Activated effector memory CD4-positive, alpha-beta T cell treated with Interleukin-2 at 50 U/mL for 16 hours (primary cell): Measurements from ENCODE around the gene PRKCA.

Experiments
- DNase-seq: peaks from one replicate; pipeline ENCODE4 v3.0.0-alpha.2; 2020

Gene PRKCA

GRCh38 chr17:66833201-66833600, 530.8 kb downstream of the PRKCA start:
- DNase-seq, result no peak

DNA sequence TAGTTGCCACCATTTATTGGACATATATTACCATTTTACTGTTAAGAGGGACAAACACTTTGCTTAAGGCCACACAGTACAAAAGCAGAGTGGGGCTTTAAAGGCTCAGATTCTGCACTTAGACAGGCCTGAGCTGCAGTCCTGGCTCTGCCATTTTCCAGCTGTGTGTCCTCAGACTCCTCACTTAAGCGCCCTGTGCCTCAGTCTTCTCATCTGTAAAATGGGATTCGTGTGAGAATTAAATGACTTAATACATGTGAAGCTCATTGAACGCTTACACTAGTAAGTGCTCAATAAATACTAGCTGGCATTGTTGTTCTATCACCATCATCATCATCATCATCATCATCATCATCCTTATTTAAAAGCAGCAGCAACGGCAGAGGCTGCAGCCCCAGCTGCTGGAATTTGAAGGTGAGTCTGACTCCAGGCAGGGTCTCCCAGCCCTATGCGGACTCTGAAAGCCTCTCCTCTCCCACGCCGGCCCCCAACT, 532.1 kb downstream of the PRKCA start:
- no peak for DNase-seq

DNA sequence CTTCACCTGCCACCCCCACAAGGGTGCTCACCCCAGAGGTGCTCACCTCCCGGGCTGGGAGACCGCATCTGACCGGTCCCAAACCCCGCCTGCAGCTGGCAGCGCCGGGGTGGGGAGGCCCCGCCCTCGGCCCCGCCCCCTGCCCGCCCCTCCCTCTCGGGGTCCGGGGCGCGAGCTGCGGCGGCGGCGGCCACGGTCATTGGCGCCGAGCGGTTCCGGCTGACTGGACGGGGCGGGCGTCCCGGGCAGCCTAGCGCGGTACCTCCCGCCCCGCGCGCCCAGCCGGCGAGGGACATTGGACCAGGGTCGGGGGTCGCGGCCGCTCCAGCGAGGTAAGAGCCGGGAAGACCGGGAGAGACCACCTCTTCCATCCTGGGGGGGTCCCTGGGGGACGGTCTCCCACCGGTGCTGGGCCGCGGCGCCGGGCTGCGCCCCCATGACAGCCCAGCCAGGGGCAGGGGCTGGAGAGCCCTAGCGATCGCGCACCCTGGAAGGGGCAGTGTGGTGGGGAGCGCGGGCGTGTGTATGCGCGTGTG, 532.6 kb downstream of the PRKCA start, which contains the start of gene CACNG5:
Gene CACNG5 (plus strand): TSS at position 199 of the 536 bp plus-strand sequence. CDS start 42,216 bp downstream, outside the sequence.
- DNase-seq, result no peak

DNA sequence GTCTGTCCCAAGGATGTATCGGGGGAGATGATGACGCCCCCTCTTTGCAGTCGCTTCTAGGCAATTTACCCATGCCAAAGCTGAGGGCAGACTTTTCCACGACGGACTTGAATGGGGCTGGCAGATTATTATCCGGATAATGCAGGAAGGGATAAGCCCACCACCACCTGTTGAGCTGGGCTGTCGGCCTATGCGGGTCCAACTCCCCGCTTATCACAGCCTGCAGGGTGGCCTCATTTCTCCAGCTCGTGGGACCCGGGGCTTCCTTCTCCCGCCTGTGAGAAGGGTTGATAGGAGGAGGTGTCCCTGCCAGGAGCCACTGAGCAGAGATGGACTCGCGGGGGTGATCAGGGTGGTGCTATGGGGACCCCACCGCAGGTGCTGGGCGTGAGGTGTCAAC, 533.1 kb downstream of the PRKCA start:
- no peak for DNase-seq

DNA sequence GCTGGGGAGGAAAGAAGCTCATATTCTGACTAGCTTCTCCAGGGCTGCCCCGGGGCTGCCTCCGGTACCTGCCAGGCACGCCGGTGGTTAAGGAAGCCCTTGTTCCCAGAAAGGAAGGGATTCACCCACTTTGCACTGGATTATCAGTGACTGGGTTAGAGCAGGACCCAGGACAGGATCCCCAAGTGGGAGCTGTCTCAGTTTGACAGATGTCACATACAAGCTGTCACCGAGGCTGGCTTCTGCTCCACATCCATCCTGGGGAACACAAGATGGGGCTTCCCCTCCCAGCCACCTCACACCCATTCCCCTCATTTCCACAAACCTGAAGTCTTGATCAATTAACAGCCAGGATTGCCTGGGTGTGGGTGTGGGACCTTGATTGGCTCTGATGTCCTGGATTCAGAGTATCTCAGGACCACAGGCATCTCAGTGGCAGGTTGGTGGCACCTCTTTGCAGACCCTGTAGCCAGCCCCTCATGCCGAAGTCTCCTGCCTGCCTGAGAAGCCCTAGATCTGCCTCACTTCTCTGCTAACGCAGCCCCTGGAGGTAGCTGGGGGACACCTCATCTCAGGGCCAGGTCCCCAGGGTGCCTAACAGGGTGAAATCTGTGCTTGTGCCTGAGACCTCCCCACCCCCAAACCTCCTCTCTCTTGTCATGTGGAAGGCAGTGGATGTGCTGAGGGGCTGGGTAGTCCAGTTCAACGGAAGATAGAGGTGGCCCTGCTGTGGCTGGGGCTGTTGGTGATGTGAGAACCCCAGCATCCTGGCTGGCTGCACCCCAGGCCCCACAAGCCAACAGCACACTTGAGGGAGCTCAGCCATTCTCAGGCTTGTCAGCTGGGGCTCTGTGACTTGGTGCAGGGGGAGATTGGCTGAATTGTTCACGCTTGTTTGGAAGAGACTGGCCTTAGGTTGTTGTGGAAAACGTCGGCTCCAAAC, 533.9 kb downstream of the PRKCA start:
- DNase-seq, result no peak

DNA sequence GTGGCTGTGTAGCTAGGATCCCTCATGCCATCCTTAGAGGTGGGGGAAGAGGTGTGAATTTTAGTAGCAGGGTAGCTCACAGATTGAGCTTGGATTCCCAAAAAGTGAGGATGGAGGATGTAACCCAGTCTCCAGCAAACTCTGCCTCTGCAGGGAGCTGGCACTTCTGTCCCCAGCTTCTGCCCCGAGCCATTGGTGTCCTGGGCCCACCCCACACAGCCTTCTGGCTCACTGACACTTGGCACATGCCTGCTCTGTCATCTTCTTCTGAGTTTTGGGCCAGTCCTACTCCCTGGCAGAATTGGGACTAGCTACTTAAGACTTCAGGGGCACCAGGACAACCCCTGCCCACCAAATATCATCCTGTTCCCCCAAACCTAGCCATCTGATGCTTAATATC, 534.8 kb downstream of the PRKCA start:
- DNase-seq, result no peak

DNA sequence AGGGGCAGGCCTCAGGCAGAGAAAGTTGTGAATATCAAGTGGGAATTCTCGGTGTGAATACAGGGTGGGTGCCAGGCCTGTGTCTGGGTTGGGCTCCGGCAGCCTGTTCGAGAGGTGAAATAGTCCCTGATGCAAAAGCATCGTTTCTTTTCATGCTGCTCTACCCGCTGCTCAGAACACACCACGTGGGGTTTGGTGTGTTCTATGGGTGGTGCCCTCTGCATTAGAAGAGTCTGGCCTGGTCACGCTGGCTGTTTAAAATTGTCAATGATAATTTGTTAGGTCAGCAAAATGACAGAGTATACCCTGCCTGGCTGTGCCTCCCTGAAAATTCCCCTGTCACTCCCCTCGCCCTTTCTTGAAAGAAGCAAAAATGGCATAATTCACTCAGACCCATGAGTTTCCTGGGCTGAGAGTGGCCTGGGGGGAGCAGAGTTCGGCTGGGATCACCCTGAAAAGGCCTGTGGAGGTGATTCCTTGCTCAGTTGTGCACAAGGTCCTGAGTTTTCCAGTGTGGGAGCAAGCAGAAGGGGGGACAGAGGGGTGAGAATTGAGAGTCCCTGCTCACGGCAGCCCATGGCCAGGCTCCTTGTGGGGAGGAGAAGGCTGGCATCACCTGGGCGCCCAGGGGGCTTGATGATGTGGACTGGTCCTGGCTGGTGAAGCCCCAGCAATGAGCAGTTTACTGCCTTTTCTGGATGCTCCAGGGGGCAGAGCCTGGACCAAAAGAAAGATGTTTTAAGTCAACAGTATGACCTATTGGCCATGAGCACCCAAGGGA, 535.7 kb downstream of the PRKCA start:
- no peak for DNase-seq

DNA sequence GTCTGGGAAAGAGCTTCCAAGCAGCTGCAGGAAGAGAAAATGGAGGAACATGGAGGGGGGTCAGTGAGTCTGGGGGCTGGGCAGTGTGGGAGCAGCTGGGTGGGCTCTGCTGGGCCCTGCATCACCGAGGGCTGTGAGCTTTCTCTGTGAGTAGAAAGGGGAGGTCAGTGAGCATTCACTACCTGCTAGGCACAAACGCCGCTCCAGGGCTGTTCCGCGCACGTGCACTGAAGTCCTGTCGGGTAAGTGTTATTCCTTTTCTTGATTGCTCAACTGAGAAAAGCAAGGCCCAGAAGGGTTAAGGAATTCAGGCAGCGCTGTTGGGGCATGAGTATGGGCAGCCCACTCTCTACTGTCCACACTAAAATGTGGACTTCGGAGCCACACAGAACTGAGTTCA, 537.2 kb downstream of the PRKCA start:
- no peak for DNase-seq

- no peak for DNase-seq
Measured at GRCh38 chr17:66840061-66840460, 537.6 kb downstream of the PRKCA start.

DNA sequence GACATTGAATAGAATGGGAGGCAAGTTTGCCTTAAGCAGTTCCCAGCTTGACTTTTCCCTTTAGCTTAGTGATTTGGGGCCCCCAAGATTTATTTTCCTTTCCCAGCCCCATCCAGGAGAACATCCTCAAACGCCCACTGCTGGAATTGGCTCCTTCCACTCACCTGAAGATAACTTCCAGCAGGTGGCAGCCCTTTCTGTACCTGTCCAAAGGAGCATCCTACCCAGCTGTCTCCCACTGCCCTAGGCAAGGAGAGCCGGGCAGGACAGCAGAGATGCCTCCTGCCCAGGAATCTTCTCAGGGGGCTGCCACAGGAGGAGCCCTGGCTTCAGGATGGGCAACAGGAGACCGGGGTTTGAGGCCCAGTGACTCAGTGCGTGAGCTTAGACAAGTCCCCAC, 538.9 kb downstream of the PRKCA start:
- no peak for DNase-seq

GRCh38 chr17:66841744-66842143, 539.3 kb downstream of the PRKCA start:
- DNase-seq, result no peak

DNA sequence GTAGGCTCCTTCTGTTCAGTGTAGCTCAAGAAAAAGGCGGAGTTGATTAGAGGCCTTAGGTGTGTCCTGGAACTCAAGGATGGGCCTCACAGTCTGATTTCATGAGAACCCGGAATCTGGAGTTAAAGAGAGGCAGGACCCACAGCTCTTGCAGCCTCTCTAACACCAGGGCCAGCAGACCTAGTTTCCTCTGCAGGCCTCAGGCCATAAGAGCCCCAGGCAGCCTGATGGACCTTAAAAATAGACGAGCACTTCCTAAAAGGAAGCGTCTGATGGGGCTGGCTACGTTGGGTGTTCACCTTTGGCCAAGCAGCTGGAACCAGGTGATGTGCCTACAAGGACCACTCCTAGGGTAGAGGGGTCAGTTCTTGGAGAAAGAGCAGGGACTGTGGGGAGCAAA, 540.1 kb downstream of the PRKCA start:
- DNase-seq, result no peak

DNA sequence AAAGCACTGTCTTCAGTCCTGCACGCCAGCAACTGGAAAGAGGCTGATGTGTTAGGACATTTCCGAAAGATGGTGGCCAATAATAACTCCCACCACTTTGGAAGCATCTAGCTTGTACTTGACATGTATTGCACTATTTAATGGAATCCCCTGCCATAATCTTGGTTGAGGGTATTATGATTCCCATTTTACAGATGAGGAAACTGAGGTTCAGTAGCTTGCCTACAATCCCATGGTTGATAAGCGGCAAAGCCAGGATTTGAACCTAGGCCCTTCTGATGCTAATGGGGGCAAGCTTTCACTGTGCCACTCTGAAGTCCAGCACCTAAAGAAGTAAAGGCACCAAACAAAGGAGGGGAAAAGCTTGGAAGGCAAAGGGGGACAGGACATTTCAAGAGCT, 540.5 kb downstream of the PRKCA start:
- DNase-seq, result no peak

GRCh38 chr17:66843627-66844026, 541.2 kb downstream of the PRKCA start:
- DNase-seq, result no peak

DNA sequence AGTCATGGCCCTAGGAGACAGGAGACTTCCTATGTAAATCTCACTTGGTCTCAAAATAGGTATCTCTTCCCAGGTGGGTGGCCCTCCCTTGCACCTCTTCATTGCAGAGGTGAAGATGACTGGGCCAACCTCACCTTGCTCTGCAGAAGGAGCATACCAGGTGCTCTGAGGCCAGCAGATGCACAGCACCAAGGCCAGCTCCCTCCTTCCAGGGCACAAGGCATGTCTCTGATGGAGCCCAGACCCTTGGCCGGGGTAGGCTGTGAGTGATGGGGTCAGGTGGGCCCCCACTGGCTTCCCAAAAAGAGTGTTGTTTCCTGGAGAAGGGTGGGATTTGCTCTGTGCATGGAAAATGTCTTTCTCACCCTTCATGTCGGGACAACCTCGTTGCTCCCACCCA, 545.3 kb downstream of the PRKCA start:
- DNase-seq, result no peak

GRCh38 chr17:66848496-66848895, 546.1 kb downstream of the PRKCA start:
- no peak for DNase-seq

- DNase-seq, result no peak
Measured at GRCh38 chr17:66849032-66849655, 546.7 kb downstream of the PRKCA start.

GRCh38 chr17:66849851-66850580, 547.6 kb downstream of the PRKCA start:
- no peak for DNase-seq

- no peak for DNase-seq
Measured at GRCh38 chr17:66850692-66851091, 548.3 kb downstream of the PRKCA start.

DNA sequence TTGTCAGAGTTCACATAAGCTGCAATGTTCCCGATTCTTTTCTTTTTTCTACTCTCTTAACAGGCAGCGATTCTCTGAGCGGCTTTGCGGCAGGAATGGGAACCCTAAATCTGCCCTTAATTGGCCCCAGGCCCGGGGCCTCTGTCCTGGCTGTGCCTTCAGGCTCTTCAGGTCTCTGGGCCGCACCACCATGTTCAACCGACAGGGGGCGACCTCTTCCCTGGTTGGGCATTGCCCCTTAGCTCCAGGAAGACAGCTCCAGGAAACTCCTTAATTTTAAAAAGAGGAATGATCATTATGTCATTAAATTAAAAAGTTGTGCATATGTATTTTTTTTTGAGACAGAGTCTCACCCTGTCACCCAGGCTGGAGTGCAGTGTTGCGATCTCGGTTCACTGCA, 552.8 kb downstream of the PRKCA start:
- DNase-seq, result no peak

DNA sequence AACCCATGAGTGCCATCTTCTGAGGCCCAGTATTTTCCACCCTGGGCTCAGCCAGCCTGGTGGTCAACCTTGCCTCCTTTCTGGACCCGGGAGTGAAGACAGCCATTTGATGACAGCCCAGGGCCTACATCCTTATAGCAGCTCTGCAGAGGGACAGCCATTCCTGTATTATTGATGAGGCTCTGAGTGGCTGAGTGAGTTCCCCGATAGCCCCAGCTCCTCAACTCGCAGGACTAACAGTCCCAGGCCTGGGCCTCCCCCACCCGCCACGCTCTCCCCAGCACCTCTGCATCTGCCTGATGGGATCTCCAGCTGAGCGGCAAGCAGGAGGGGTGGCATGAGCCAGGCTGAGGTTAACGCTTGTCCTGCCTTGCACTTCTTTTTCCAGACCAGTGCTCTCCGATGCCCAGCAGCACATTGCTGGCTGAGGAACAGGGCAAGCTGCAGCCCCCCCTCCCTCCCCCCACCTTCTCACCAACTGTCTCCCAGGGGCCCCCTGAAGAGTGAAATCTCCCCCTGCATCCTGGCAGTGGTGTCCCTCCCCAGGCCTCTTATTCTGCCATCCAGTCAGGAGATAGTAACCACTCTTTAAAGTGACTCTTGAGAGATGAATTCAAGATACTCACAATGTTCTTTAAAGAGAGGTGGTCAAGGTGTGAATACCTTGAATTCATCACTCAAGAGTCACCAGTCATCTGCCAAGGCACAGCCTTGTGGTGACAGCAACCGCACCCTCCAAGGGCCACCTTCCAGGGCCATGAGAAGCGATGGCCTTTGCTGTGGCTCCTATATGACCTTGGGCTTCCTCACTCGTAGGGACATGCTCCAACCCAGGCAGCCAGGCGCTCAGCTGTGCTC, 556.0 kb downstream of the PRKCA start:
- no peak for DNase-seq
